NCI-H187 treated with DMSO at 0.1 percent for 48 hours (cell line): Measurements from ENCODE around the gene UNC119.

ENCODE experiments used
- DNase-seq: peaks from one replicate; lab custom pipeline; 2025; lab: John Stamatoyannopoulos, UW

The UNC119 gene

GRCh38 chr17:28573040-28573380, 20.6 kb upstream of the UNC119 start:
- no peak for DNase-seq

GRCh38 chr17:28572259-28573039, 20.0 kb upstream of the UNC119 start:
- DNase-seq = no peak

- DNase-seq = peak; percentile 71
These were observed 19.1 kb upstream of the UNC119 start, which contains the start of gene PIGS for GRCh38 chr17:28571361-28572122. Gene PIGS, minus strand, starts transcription at chr17:28571524. Its CDS starts 28 bp downstream, at chr17:28571496.

- DNase-seq = no peak
These were observed 18.4 kb upstream of the UNC119 start for GRCh38 chr17:28570716-28571360.

GRCh38 chr17:28569446-28569845, 17.0 kb upstream of the UNC119 start:
- no peak for DNase-seq

- no peak for DNase-seq
These were observed 15.2 kb upstream of the UNC119 start for GRCh38 chr17:28567604-28568003.

GRCh38 chr17:28563475-28563874, 11.1 kb upstream of the UNC119 start:
- DNase-seq = no peak

DNA sequence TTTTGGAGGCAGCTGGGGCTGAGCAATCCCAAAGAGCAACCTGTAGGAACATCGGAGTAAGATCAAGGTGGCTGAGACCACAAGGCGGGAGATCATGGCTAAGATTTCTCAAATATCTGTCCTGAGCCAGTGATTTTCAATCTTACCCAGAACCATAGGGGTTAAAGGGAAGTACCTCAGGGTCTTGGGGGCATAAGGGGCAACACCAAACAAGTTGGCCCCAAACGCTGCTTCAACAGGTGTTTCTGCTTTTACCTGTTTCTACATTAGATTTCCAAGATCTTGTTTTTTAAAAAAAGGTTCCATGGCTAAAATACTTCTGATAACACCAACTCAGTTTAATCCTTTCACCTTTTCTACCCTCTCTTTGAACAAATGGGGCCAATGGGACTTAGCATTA, 2.6 kb upstream of the UNC119 start:
- no peak for DNase-seq

DNA sequence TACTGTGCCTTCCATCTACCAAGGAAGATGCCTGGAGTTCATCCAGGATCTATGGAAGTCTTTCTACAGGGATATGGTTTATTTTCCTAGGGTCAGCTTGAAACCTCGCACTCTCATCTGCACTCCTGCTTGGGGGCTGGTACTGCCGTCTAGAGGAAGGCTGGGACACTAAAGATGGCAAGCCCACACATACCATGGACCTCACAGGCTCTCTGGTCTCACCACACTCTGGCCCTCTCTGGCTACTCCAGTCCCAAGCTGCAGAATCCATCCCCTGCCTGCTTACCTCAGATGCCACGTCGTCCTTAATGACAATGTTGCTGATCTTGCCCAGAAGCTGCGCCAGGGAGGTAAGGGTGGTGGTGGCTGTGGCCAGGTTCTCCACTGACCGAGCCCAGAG, 2.1 kb upstream of the UNC119 start:
- DNase-seq = no peak

- DNase-seq = no peak
These were observed 629 bp upstream of the UNC119 start for GRCh38 chr17:28553000-28553505.

DNA sequence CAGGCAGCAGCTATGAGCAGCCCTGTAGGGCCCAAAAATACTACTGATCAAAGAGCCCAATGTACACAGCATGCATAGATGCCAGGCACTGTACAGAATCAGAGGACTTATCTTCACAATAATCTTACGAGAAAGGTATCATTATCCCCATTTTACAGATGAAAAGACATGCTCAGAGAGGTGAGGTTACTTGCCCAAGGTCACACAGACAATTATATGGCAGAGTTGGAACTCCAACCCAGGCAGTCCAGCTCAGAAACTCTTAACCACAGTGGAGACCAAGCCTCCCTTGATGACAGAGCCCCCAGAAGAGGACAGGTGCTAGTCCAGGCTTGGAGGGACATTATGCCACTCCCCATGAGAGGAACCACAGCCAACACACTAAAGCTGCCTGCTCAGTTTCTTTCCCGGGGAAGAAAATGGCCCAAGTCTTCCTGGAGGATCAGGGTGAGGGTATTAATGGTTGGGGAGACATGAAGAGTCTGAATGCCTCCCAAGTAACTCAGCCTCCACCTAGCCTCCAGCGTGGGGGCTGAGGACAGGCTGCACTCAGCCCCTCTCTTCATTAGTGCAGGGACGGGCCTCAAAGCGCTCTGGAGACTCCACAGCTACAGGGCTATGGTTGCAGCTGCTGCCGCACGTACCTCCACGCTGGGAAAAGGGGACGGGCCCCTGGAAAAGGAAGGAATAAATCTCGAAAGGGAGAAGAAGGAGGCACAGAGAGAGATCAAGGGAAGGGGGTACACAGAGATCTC, 826 bp downstream of the UNC119 start:
- no peak for DNase-seq

GRCh38 chr17:28550858-28551257, 1.6 kb downstream of the UNC119 start:
- DNase-seq = no peak

- no peak for DNase-seq
These were observed 2.9 kb downstream of the UNC119 start for GRCh38 chr17:28549236-28550132.

DNA sequence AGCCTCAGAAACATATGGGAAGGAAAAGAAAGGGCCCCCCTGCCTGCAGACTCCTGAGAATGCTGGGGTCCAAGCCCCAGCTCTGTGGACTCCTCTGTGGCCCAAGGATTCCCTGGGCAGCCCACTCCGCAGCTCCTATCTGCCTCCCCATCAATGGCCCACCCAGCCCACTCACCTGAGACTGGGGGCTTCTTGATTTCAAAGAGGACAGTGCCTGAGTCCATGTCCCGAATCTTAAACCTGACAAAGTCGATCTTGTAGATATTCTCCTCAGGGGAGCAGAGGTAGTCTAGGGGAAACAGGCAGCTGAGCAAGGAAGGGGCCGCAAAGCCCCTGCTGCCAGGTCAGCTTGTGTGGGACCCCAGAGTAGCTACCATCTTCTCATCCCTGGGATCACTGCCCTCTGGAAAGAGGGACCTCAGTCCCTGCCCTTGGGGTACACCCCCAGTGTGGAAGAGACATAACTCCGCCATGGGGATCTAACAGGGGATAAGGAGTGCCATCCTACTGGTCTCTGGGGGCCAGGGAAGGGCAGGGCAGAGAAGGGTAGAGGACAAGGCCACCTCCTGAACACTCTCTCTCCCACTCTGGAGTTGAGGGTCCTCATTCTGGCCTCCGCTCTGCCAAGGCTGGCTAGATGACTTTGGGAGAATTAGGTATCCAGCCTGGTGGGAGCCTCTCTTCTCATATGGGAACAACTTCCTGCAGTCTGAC, 3.9 kb downstream of the UNC119 start:
- DNase-seq = no peak

- no peak for DNase-seq
These were observed 4.6 kb downstream of the UNC119 start for GRCh38 chr17:28547623-28548416.

- DNase-seq = no peak
These were observed 5.3 kb downstream of the UNC119 start for GRCh38 chr17:28547096-28547622.

- DNase-seq = no peak
These were observed 6.5 kb downstream of the UNC119 start for GRCh38 chr17:28545787-28546415.

DNA sequence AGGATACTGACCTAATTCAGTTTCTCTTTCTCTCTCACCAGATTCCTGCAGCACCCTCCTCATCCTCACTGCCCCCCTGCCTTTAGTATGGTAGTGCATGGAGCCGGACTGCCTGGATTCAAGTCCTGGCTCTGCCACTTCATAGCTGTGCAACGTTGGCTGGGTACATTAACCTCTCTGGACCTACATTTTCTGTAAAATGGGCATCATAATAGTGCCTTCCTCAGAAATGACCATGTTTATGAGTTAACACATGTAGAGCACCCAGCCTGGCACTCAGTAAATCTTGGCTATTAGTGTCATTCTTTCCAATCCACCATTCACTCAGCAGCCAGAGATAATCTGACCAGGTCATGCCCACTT, 7.3 kb downstream of the UNC119 start:
- DNase-seq = no peak
